Measurements from ENCODE around the gene CHD9NB.

- no peak for TF ChIP-seq POLR2B (IDR thresholded peaks at IDR 0.05; ENCODE audit: low read depth, partially characterized antibody)
- TF ChIP-seq RB1 (IDR thresholded peaks at IDR 0.05; ENCODE audit: low read depth) = no peak
- TF ChIP-seq POLR2A (conservative IDR thresholded peaks at IDR 0.05) = no peak
- TF ChIP-seq CTCF (IDR thresholded peaks at IDR 0.05 in 2 of 3, conservative IDR thresholded peaks at IDR 0.05 in 1 of 3; ENCODE audit: insufficient read depth in 2 of 3, low read depth in 1 of 3, low read length in 3 of 3) = no peak
- no peak for TF ChIP-seq ARID2 (IDR thresholded peaks at IDR 0.05)
- TF ChIP-seq E2F1 (CRISPR knock-in tag; IDR thresholded peaks at IDR 0.05) = no peak
- no peak for TF ChIP-seq SNAPC5 (CRISPR knock-in tag; IDR thresholded peaks at IDR 0.05)
- no peak for TF ChIP-seq PATZ1 (CRISPR knock-in tag; IDR thresholded peaks at IDR 0.05; ENCODE audit: borderline replicate concordance)
Observed at GRCh38 chr16:53018834-53019416, 33.8 kb downstream of the CHD9NB start.

All from K562 (cell line).